H1 (cell line): ENCODE measurements around the gene B4GALNT1.

Source experiments
- EZH2 ChIP-seq: fragments of 200-600 bp; sonication (generic); IDR thresholded peaks from 2 replicates; pipeline ENCODE4 v1.7.1; 2012; ENCODE audit warnings: low read depth, mild to moderate bottlenecking, moderate library complexity, low read length, inconsistent platforms; ENCODE audit not compliant: severe bottlenecking
- FOSL1 ChIP-seq: IDR thresholded peaks from 2 replicates; pipeline ENCODE4 v1.6.1; 2011; ENCODE audit warnings: mild to moderate bottlenecking, low read depth, low read length, moderate library complexity; ENCODE audit not compliant: insufficient read depth
- HDAC2 ChIP-seq, 2 experiments: fragments of 300-600 bp in 1 of 2; sonication (generic) in 1 of 2; IDR thresholded peaks; 2 replicates each; pipeline ENCODE4 v1.6.1; 2011 to 2012; ENCODE audit warnings: low read depth in 2 of 2, low read length in 2 of 2, mild to moderate bottlenecking in 2 of 2, moderate library complexity in 2 of 2, borderline replicate concordance in 1 of 2, inconsistent platforms in 1 of 2
- JUN ChIP-seq: IDR thresholded peaks from 2 replicates; pipeline ENCODE4 v1.6.1; 2011; ENCODE audit warnings: low read depth, mild to moderate bottlenecking, improper control_type of control experiment, low read length
- KDM5A ChIP-seq: fragments of 200-600 bp; IDR thresholded peaks from 2 replicates; pipeline ENCODE4 v1.7.1; 2012; ENCODE audit warnings: mild to moderate bottlenecking, low read length, inconsistent platforms, mixed read lengths
- POLR2A ChIP-seq, 2 experiments: IDR thresholded peaks; 1 replicate in 1 of 2; 2 replicates in 1 of 2; pipeline ENCODE4 v1.6.1; 2011; ENCODE audit warnings: low read depth in 2 of 2, low read length in 2 of 2, mild to moderate bottlenecking in 2 of 2; ENCODE audit errors: control extremely low read depth in 1 of 2
- SP1 ChIP-seq: IDR thresholded peaks from 2 replicates; pipeline ENCODE4 v1.6.1; 2011; ENCODE audit warnings: low read depth, low read length
- SP2 ChIP-seq: IDR thresholded peaks from 2 replicates; pipeline ENCODE4 v1.6.1; 2012; ENCODE audit warnings: mild to moderate bottlenecking, low read length, inconsistent platforms
- YY1 ChIP-seq: IDR thresholded peaks from 2 replicates; pipeline ENCODE4 v1.6.1; 2011; ENCODE audit warnings: low read depth, mild to moderate bottlenecking, low read length
- ZNF274 ChIP-seq: IDR thresholded peaks from 2 replicates; pipeline ENCODE4 v1.7.0; 2012; ENCODE audit warnings: low read length, borderline replicate concordance; ENCODE audit errors: extremely low read depth
- TF ChIP-seq, protein P1 (sequence below), 3 experiments: IDR thresholded peaks; 1 replicate in 2 of 3; 2 replicates in 1 of 3; pipeline versions ENCODE4 v1.5.1 to v1.6.1; 2011; ENCODE audit warnings: low read length in 3 of 3, mild to moderate bottlenecking in 3 of 3, inconsistent platforms in 2 of 3, low read depth in 1 of 3, moderate library complexity in 1 of 3; ENCODE audit not compliant: insufficient read depth in 1 of 3; ENCODE audit errors: control extremely low read depth in 1 of 3
- TF ChIP-seq, protein P2 (sequence below): IDR thresholded peaks from 2 replicates; pipeline ENCODE4 v1.6.1; 2012; ENCODE audit warnings: inconsistent platforms

DNA sequence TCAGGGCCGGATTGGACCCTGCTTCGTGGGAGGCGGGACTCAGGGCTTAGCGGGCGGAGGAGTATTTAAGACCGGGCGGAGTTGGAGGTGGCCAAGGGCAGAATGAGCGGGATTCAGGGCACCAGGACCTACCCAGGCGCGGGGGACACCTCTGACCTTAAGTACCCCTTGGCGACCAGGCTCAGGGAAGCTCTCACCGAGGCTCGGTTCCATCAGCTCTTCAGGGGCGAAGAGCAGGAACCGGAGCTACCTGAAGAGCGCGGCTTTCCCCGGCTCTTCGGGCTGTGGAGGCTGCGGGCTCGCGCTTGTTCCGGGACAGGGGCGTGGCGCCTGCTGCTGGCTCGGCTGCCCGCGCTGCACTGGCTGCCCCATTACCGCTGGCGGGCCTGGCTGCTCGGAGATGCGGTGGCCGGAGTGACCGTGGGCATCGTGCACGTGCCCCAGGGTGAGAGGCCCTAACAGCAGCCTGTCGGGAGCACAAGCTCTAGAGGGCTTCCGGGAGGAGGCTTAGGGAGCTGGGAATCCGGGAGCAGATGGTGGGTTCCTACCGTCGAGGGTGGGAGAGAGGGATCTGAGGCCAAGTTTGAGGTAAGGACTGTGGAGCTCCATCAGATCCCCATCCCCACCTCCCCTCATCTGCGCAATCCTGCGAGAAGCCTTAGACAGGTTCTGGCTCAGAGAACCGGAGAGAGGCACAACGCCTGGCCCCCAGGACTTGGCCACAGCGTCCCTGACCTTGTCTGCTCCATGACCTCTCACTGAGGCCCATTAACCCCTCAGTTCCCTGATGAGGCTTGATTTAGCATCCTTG, 13.4 kb downstream of the B4GALNT1 start:
- TF ChIP-seq POLR2A (IDR thresholded peaks at IDR 0.05; ENCODE audit: control extremely low read depth in 1 of 2, low read depth in 2 of 2, low read length in 2 of 2) (no peak), ZNF274 (no peak), YY1 (no peak), SP1 (no peak), JUN (no peak), HDAC2 (IDR thresholded peaks at IDR 0.05; ENCODE audit: borderline replicate concordance in 1 of 2, low read depth in 2 of 2, low read length in 2 of 2) (no peak), FOSL1 (no peak), KDM5A (no peak), EZH2 (peak; percentile 91), SP2 (no peak)
- TF ChIP-seq, protein P1, sequence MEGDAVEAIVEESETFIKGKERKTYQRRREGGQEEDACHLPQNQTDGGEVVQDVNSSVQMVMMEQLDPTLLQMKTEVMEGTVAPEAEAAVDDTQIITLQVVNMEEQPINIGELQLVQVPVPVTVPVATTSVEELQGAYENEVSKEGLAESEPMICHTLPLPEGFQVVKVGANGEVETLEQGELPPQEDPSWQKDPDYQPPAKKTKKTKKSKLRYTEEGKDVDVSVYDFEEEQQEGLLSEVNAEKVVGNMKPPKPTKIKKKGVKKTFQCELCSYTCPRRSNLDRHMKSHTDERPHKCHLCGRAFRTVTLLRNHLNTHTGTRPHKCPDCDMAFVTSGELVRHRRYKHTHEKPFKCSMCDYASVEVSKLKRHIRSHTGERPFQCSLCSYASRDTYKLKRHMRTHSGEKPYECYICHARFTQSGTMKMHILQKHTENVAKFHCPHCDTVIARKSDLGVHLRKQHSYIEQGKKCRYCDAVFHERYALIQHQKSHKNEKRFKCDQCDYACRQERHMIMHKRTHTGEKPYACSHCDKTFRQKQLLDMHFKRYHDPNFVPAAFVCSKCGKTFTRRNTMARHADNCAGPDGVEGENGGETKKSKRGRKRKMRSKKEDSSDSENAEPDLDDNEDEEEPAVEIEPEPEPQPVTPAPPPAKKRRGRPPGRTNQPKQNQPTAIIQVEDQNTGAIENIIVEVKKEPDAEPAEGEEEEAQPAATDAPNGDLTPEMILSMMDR (IDR thresholded peaks at IDR 0.05; ENCODE audit: control extremely low read depth in 1 of 3, insufficient read depth in 1 of 3, low read depth in 1 of 3, low read length in 3 of 3), result no peak
- TF ChIP-seq, protein P2, sequence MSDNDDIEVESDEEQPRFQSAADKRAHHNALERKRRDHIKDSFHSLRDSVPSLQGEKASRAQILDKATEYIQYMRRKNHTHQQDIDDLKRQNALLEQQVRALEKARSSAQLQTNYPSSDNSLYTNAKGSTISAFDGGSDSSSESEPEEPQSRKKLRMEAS, result peak; percentile 55
